HepG2 (cell line): ENCODE results near the gene MAP3K5.

Experiments used
- NR3C1 ChIP-seq: sonication (generic); formaldehyde crosslinking; IDR thresholded peaks from 2 replicates; pipeline ENCODE4 v1.4.0; 2020; ENCODE audit warnings: missing genetic modification reagents
- SP140L ChIP-seq: sonication (generic); formaldehyde crosslinking; IDR thresholded peaks from 2 replicates; pipeline ENCODE4 v1.4.0; 2020; ENCODE audit warnings: missing genetic modification reagents, borderline replicate concordance
- WIZ ChIP-seq: sonication (generic); formaldehyde crosslinking; IDR thresholded peaks from 2 replicates; pipeline ENCODE4 v1.5.1; 2020; ENCODE audit warnings: mild to moderate bottlenecking, missing genetic modification reagents
- TF ChIP-seq, protein P1 (sequence below): sonication (generic); formaldehyde crosslinking; IDR thresholded peaks from 2 replicates; pipeline ENCODE4 v1.5.0; 2020; ENCODE audit warnings: mild to moderate bottlenecking, missing genetic modification reagents, moderate library complexity
- TF ChIP-seq, protein P2 (sequence below): sonication (generic); formaldehyde crosslinking; IDR thresholded peaks from 2 replicates; pipeline ENCODE4 v1.9.0; 2022; ENCODE audit warnings: missing genetic modification reagents, mild to moderate bottlenecking, borderline replicate concordance

DNA sequence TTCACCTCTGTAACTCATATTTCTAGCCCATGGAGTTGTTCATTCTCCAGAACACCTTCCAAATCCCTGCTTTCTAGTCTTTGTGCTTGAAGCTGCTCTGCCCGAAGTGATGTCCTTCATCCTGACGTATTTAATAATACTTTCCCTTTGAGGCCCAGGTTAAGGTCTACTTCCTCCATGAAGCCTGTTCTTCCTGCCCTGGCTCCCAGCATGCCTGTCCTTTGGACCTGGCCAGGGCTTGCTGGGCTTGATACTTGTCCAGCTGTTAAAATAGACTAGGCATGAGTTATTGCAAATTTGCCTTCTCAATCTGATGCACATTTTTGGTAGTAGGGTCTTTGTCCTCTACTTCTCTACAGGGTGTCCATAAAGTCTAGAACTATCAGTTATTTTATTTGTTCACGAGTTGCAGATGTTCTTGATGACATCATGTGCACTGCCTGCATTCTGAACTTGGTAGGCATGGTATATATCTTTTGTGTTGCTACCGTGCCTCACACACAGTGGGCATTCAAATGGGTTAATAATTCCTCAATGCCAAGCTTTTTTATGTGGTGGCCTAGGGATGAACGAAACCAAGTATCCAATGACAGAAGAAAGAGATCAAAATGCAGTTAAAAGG, 239.0 kb downstream of the MAP3K5 start:
- TF ChIP-seq NR3C1 (CRISPR knock-in tag): no peak
- TF ChIP-seq, protein P1, sequence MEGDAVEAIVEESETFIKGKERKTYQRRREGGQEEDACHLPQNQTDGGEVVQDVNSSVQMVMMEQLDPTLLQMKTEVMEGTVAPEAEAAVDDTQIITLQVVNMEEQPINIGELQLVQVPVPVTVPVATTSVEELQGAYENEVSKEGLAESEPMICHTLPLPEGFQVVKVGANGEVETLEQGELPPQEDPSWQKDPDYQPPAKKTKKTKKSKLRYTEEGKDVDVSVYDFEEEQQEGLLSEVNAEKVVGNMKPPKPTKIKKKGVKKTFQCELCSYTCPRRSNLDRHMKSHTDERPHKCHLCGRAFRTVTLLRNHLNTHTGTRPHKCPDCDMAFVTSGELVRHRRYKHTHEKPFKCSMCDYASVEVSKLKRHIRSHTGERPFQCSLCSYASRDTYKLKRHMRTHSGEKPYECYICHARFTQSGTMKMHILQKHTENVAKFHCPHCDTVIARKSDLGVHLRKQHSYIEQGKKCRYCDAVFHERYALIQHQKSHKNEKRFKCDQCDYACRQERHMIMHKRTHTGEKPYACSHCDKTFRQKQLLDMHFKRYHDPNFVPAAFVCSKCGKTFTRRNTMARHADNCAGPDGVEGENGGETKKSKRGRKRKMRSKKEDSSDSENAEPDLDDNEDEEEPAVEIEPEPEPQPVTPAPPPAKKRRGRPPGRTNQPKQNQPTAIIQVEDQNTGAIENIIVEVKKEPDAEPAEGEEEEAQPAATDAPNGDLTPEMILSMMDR (CRISPR knock-in tag): no peak
- no peak for TF ChIP-seq WIZ (CRISPR knock-in tag)
- no peak for TF ChIP-seq SP140L (CRISPR knock-in tag)
- TF ChIP-seq, protein P2, sequence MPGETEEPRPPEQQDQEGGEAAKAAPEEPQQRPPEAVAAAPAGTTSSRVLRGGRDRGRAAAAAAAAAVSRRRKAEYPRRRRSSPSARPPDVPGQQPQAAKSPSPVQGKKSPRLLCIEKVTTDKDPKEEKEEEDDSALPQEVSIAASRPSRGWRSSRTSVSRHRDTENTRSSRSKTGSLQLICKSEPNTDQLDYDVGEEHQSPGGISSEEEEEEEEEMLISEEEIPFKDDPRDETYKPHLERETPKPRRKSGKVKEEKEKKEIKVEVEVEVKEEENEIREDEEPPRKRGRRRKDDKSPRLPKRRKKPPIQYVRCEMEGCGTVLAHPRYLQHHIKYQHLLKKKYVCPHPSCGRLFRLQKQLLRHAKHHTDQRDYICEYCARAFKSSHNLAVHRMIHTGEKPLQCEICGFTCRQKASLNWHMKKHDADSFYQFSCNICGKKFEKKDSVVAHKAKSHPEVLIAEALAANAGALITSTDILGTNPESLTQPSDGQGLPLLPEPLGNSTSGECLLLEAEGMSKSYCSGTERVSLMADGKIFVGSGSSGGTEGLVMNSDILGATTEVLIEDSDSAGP: no peak
